ENCODE results near the gene SPNS3.
A peak's percentile ranks its signal among the peaks of the same experiment; 100 is the strongest.

Gene SPNS3

GRCh38 chr17:4492721-4493561 is 59.2 kb downstream of the SPNS3 start:
- Histone ChIP-seq H3K27ac (ENCODE audit: low read depth, low read length) (no peak overlapping the region), H3K4me3 (ENCODE audit: low read depth, low read length) (no peak overlapping the region), H3K4me1 (ENCODE audit: control insufficient read depth, insufficient read depth, low read length) (peaks cover 8% of the 10 kb centered on the region; the same call in 1 of the 2 replicates), H3K27me3 (ENCODE audit: control insufficient read depth, insufficient read depth, low read length) (peaks cover 16% of the 10 kb centered on the region), H3K36me3 (ENCODE audit: control insufficient read depth, insufficient read depth, low read length) (no peaks in the 10 kb centered on the region), H3K9ac (ENCODE audit: low read depth, low read length) (no peak overlapping the region), H3K9me3 (ENCODE audit: control insufficient read depth, insufficient read depth, low read length) (no peaks in the 10 kb centered on the region)

- Histone ChIP-seq H3K9ac (ENCODE audit: low read depth, low read length) (no peak overlapping the region), H3K27me3 (ENCODE audit: control insufficient read depth, insufficient read depth, low read length) (peaks cover 50% of the 10 kb centered on the region), H3K36me3 (ENCODE audit: control insufficient read depth, insufficient read depth, low read length) (no peaks in the 10 kb centered on the region), H3K27ac (ENCODE audit: low read depth, low read length) (no peak overlapping the region), H3K9me3 (ENCODE audit: control insufficient read depth, insufficient read depth, low read length) (no peaks in the 10 kb centered on the region), H3K4me1 (ENCODE audit: control insufficient read depth, insufficient read depth, low read length) (peaks cover 8% of the 10 kb centered on the region), H3K4me3 (ENCODE audit: low read depth, low read length) (no peak overlapping the region)
These were observed 63.5 kb downstream of the SPNS3 start for GRCh38 chr17:4497101-4497824.

DNA sequence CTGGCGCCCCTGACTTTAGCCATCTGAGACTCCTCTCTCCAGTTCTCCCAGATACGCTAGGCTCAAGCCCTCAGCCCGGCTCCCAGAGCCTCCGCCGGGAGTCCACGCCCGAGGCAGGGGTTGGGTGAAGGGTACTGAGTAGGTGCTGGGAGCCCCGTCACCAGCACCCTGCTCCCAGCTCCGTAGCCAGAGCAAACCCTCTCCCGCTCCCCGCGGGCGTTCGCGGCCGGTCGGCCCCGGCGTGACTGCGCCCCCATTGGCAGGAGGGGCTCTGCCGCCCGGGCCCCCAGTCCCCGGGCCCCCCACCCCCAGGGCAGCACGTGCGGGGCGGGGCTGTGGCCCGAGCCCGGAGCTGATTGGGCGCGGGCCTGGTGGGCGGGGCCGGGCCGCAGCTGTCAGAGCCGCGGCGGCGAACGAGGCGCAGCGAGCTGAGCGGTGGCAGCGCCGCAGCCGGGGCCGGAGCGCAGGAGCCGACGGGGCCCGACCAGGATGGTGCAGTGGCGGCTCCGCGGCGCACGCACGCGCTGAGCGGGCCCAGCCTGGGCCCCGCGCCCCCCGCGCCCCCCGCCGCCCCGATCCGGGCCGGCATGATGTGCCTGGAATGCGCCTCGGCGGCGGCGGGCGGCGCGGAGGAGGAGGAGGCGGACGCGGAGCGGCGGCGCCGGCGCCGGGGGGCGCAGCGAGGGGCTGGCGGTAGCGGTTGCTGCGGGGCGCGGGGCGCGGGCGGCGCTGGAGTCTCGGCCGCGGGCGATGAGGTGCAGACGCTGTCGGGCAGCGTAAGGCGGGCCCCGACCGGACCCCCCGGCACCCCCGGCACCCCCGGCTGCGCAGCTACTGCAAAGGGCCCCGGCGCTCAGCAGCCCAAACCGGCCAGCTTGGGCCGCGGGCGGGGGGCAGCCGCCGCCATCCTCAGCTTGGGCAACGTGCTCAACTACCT is 65.0 kb downstream of the SPNS3 start, which contains the start of gene SPNS2:
Gene SPNS2 (plus strand): TSS at position 421 of the 937 bp plus-strand sequence. CDS start 167 bp downstream, at position 588.
- H3K9me3 ChIP-seq (ENCODE audit: control insufficient read depth, insufficient read depth, low read length): no peaks in the 10 kb centered on the region
- H3K4me3 ChIP-seq (ENCODE audit: low read depth, low read length): peak within 1 kb of the TSS; percentile 65
- H3K4me1 ChIP-seq (ENCODE audit: control insufficient read depth, insufficient read depth, low read length): no peaks in the 10 kb centered on the region; the same call in 1 of the 2 replicates
- H3K27me3 ChIP-seq (ENCODE audit: control insufficient read depth, insufficient read depth, low read length): peaks cover 50% of the 10 kb centered on the region
- H3K36me3 ChIP-seq (ENCODE audit: control insufficient read depth, insufficient read depth, low read length): no peaks in the 10 kb centered on the region
- no peak within 1 kb of the TSS for H3K9ac ChIP-seq (ENCODE audit: low read depth, low read length)
- no peak within 1 kb of the TSS for H3K27ac ChIP-seq (ENCODE audit: low read depth, low read length)

- Histone ChIP-seq H3K4me1 (ENCODE audit: control insufficient read depth, insufficient read depth, low read length) (no peaks in the 10 kb centered on the region; the same call in 1 of the 2 replicates), H3K9ac (ENCODE audit: low read depth, low read length) (no peak overlapping the region), H3K27ac (ENCODE audit: low read depth, low read length) (no peak overlapping the region), H3K27me3 (ENCODE audit: control insufficient read depth, insufficient read depth, low read length) (peaks cover 50% of the 10 kb centered on the region), H3K9me3 (ENCODE audit: control insufficient read depth, insufficient read depth, low read length) (no peaks in the 10 kb centered on the region), H3K4me3 (ENCODE audit: low read depth, low read length) (peak overlapping the region; percentile 65), H3K36me3 (ENCODE audit: control insufficient read depth, insufficient read depth, low read length) (no peaks in the 10 kb centered on the region)
These were observed 65.9 kb downstream of the SPNS3 start for GRCh38 chr17:4499431-4500190.

DNA sequence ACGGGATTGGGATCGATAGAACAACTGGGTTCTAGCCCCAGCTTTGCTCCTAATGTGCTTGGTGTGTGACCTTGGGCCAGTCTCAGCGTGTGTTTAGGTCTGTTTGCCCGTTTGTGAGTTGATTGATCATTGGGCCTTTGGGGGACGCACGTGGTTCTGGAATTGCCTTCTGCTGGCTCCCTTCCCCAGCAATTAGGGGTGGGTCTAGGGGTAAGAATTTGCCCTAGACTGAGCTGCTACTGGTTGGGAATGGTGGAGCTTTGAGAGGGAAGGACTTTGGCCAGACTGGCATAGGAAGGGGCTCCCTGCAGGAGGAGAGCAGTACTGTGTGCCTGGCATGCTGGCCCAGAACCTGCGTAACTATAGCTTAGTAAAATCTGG is 66.4 kb downstream of the SPNS3 start:
- no peak overlapping the region for H3K9ac ChIP-seq (ENCODE audit: low read depth, low read length)
- H3K27me3 ChIP-seq (ENCODE audit: control insufficient read depth, insufficient read depth, low read length): peaks cover 50% of the 10 kb centered on the region
- H3K4me3 ChIP-seq (ENCODE audit: low read depth, low read length): peak overlapping the region; percentile 65; the same call in 1 of the 2 replicates
- no peak overlapping the region for H3K27ac ChIP-seq (ENCODE audit: low read depth, low read length)
- H3K4me1 ChIP-seq (ENCODE audit: control insufficient read depth, insufficient read depth, low read length): no peaks in the 10 kb centered on the region; the same call in 1 of the 2 replicates
- H3K9me3 ChIP-seq (ENCODE audit: control insufficient read depth, insufficient read depth, low read length): no peaks in the 10 kb centered on the region
- no peaks in the 10 kb centered on the region for H3K36me3 ChIP-seq (ENCODE audit: control insufficient read depth, insufficient read depth, low read length)

- no peak overlapping the region for H3K27ac ChIP-seq (ENCODE audit: low read depth, low read length)
- peaks cover 49% of the 10 kb centered on the region for H3K27me3 ChIP-seq (ENCODE audit: control insufficient read depth, insufficient read depth, low read length)
- H3K4me3 ChIP-seq (ENCODE audit: low read depth, low read length): no peak overlapping the region
- H3K36me3 ChIP-seq (ENCODE audit: control insufficient read depth, insufficient read depth, low read length): no peaks in the 10 kb centered on the region
- H3K9me3 ChIP-seq (ENCODE audit: control insufficient read depth, insufficient read depth, low read length): no peaks in the 10 kb centered on the region
- no peaks in the 10 kb centered on the region; the same call in 1 of the 2 replicates for H3K4me1 ChIP-seq (ENCODE audit: control insufficient read depth, insufficient read depth, low read length)
- H3K9ac ChIP-seq (ENCODE audit: low read depth, low read length): no peak overlapping the region
These were observed 67.7 kb downstream of the SPNS3 start for GRCh38 chr17:4501295-4501949.

DNA sequence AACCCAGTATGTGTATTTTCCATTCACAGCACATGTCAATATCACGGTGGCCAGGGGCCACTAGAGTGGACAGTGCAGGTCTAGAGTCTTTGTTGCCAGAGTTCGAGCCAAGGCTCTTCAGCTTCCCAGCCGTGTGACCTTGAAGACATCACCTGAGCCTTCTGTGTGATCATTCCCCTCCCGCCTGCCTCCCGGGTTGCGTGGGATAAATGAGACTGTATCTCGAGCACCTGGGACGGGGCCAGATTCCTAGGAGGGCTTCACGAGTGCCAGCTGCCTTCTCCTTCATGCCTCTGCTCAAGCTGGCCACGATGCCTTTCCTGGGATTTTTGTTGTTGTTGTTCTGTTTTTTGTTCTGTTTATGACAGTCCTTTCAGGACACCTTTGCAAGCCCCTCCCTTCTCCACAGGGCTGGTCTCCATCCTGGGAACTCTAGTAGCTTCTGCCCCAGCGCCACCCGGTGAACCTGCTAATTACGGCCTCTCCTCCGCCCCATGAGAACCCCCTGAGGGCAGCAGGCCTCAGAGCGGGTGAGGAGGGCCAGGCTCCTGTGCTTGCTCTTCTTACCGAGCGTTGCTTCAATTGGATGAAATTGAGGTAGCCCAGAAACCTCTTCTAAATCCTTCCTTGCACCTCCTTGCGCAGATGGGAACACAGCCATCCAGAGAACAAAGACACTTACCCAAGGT is 68.9 kb downstream of the SPNS3 start:
- Histone ChIP-seq H3K9me3 (ENCODE audit: control insufficient read depth, insufficient read depth, low read length) (no peaks in the 10 kb centered on the region), H3K36me3 (ENCODE audit: control insufficient read depth, insufficient read depth, low read length) (no peaks in the 10 kb centered on the region), H3K27ac (ENCODE audit: low read depth, low read length) (no peak overlapping the region), H3K4me3 (ENCODE audit: low read depth, low read length) (no peak overlapping the region), H3K27me3 (ENCODE audit: control insufficient read depth, insufficient read depth, low read length) (peaks cover 37% of the 10 kb centered on the region), H3K9ac (ENCODE audit: low read depth, low read length) (no peak overlapping the region), H3K4me1 (ENCODE audit: control insufficient read depth, insufficient read depth, low read length) (no peaks in the 10 kb centered on the region; the same call in 1 of the 2 replicates)

DNA sequence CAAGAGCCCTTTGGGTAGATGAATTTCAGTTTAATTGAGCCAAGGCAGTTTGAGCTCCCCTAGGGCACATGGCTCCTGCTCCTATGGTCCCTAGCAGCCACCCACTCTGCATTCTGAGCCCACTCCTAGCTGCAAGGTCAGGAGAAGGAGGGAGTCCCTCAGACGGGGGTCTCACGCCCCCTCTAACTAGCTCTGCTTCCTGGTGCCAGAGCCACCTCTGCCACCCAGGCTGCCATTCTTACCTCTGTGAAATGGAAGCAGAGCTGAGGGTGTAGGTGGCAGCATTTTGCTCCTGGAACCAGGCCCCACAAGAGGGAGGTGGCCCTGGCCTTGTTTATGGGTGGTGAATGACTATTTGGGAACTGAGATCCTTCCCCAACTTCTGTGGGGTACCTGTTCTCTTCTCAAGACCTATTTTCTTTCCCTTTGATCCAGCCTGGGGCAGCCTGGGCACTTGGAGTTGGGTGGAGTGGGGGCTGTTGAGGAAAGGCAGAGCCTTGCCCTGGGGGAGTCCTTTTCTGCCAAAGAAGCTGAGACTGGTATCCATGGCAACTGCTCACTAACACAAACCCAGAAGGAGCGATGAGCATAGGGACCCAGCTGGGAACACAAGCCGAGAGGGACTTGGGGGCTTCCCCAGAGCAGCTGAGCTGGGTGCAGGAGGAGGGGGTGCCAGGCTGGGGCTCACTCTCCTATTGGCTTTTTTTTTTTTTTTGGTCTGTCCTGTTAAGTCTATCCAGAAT is 69.7 kb downstream of the SPNS3 start:
- H3K9me3 ChIP-seq (ENCODE audit: control insufficient read depth, insufficient read depth, low read length): no peaks in the 10 kb centered on the region
- no peaks in the 10 kb centered on the region for H3K36me3 ChIP-seq (ENCODE audit: control insufficient read depth, insufficient read depth, low read length)
- no peaks in the 10 kb centered on the region for H3K4me1 ChIP-seq (ENCODE audit: control insufficient read depth, insufficient read depth, low read length)
- no peak overlapping the region for H3K9ac ChIP-seq (ENCODE audit: low read depth, low read length)
- H3K27me3 ChIP-seq (ENCODE audit: control insufficient read depth, insufficient read depth, low read length): peaks cover 29% of the 10 kb centered on the region
- no peak overlapping the region for H3K4me3 ChIP-seq (ENCODE audit: low read depth, low read length)
- no peak overlapping the region for H3K27ac ChIP-seq (ENCODE audit: low read depth, low read length)

GRCh38 chr17:4504188-4504587 is 70.4 kb downstream of the SPNS3 start:
- no peak overlapping the region for H3K9ac ChIP-seq (ENCODE audit: low read depth, low read length)
- no peaks in the 10 kb centered on the region for H3K36me3 ChIP-seq (ENCODE audit: control insufficient read depth, insufficient read depth, low read length)
- H3K27me3 ChIP-seq (ENCODE audit: control insufficient read depth, insufficient read depth, low read length): peaks cover 28% of the 10 kb centered on the region
- H3K9me3 ChIP-seq (ENCODE audit: control insufficient read depth, insufficient read depth, low read length): no peaks in the 10 kb centered on the region
- no peaks in the 10 kb centered on the region for H3K4me1 ChIP-seq (ENCODE audit: control insufficient read depth, insufficient read depth, low read length)
- H3K27ac ChIP-seq (ENCODE audit: low read depth, low read length): no peak overlapping the region
- H3K4me3 ChIP-seq (ENCODE audit: low read depth, low read length): no peak overlapping the region
